HL-60 (cell line): ENCODE data around the gene ZNF776.

Source experiments
- SPI1 ChIP-seq: IDR thresholded peaks from 2 replicates; pipeline ENCODE4 v1.6.1; 2012; ENCODE audit warnings: low read depth, mild to moderate bottlenecking, borderline replicate concordance
- TF ChIP-seq, protein P1 (sequence below): IDR thresholded peaks from one replicate; pipeline ENCODE4 v1.5.1; 2011; ENCODE audit warnings: low read length, control low read depth, inconsistent platforms; ENCODE audit not compliant: insufficient read depth

DNA sequence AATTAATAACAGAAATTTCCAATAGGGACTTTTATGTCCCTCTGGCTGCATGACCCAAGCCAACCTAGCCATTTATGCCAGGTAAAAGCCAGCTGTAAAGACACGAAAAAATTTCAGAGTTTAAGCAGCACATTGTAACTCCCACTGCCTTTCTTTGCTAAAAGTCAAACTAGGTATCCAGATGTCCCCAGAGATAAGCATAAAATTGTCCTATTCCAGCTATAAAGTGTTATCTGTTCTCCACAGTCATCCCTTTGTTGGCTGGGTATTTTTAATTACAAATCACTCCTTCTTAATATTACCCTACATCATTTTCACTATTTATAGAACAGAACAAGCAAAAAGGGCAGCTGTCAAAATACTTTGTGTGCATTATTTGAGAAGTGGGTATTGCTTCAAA, 34.4 kb upstream of the ZNF776 start:
- TF ChIP-seq, protein P1, sequence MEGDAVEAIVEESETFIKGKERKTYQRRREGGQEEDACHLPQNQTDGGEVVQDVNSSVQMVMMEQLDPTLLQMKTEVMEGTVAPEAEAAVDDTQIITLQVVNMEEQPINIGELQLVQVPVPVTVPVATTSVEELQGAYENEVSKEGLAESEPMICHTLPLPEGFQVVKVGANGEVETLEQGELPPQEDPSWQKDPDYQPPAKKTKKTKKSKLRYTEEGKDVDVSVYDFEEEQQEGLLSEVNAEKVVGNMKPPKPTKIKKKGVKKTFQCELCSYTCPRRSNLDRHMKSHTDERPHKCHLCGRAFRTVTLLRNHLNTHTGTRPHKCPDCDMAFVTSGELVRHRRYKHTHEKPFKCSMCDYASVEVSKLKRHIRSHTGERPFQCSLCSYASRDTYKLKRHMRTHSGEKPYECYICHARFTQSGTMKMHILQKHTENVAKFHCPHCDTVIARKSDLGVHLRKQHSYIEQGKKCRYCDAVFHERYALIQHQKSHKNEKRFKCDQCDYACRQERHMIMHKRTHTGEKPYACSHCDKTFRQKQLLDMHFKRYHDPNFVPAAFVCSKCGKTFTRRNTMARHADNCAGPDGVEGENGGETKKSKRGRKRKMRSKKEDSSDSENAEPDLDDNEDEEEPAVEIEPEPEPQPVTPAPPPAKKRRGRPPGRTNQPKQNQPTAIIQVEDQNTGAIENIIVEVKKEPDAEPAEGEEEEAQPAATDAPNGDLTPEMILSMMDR, result no peak
- TF ChIP-seq SPI1, result no peak
